GM21447 (cell line): ENCODE measurements around the gene THBS2.
"Not testable (repeated sequence)": the region's sequence is repeated elsewhere in the genome, so short reads cannot be mapped to it uniquely, and the experiment has no call there.

Source experiments
- ATAC-seq: cut with Tn5 transposase; IDR thresholded peaks from one replicate; pipeline ENCODE4 v1.9.1; 2021; ENCODE audit not compliant: unreplicated experiment

The THBS2 gene

GRCh38 chr6:169253337-169254238 lies at the start of gene THBS2:
THBS2 (minus strand) TSS chr6:169253846; CDS start chr6:169250784, 3,062 bp downstream.
- no peak for ATAC-seq

GRCh38 chr6:169302716-169303115 lies 49.1 kb upstream of the THBS2 start:
- ATAC-seq: no peak

- no peak for ATAC-seq
Measured at GRCh38 chr6:169302255-169302654, 48.6 kb upstream of the THBS2 start.

- no peak for ATAC-seq
Measured at GRCh38 chr6:169300916-169301315, 47.3 kb upstream of the THBS2 start.

- not testable (repeated sequence) for ATAC-seq
Measured at GRCh38 chr6:169298626-169299025, 45.0 kb upstream of the THBS2 start.

GRCh38 chr6:169296622-169297021 lies 43.0 kb upstream of the THBS2 start:
- no peak for ATAC-seq

GRCh38 chr6:169296170-169296569 lies 42.5 kb upstream of the THBS2 start:
- no peak for ATAC-seq

- no peak for ATAC-seq
Measured at GRCh38 chr6:169293196-169293595, 39.5 kb upstream of the THBS2 start.

GRCh38 chr6:169292338-169293124 lies 38.9 kb upstream of the THBS2 start:
- no peak for ATAC-seq

- ATAC-seq: no peak
Measured at GRCh38 chr6:169291646-169292337, 38.1 kb upstream of the THBS2 start.

GRCh38 chr6:169291148-169291547 lies 37.5 kb upstream of the THBS2 start:
- ATAC-seq: no peak

GRCh38 chr6:169289619-169290339 lies 36.1 kb upstream of the THBS2 start:
- no peak for ATAC-seq

GRCh38 chr6:169289257-169289618 lies 35.6 kb upstream of the THBS2 start:
- ATAC-seq: no peak

GRCh38 chr6:169288591-169288990 lies 34.9 kb upstream of the THBS2 start:
- ATAC-seq: no peak

GRCh38 chr6:169287675-169288074 lies 34.0 kb upstream of the THBS2 start:
- no peak for ATAC-seq

- no peak for ATAC-seq
Measured at GRCh38 chr6:169286961-169287360, 33.3 kb upstream of the THBS2 start.

GRCh38 chr6:169285165-169285564 lies 31.5 kb upstream of the THBS2 start:
- ATAC-seq: no peak

- no peak for ATAC-seq
Measured at GRCh38 chr6:169283924-169284323, 30.3 kb upstream of the THBS2 start.

- ATAC-seq: no peak
Measured at GRCh38 chr6:169282043-169282442, 28.4 kb upstream of the THBS2 start.

- ATAC-seq: no peak
Measured at GRCh38 chr6:169277619-169278018, 24.0 kb upstream of the THBS2 start.

GRCh38 chr6:169274781-169275180 lies 21.1 kb upstream of the THBS2 start:
- ATAC-seq: no peak
